Bronchial epithelial cell (primary cell): ENCODE data around the gene SELENOH. TPM values are rescaled to one million over a fixed set of nuclear protein-coding genes. Genes with fewer than 3 reads are reported as not detected.
A peak's percentile ranks its signal among the peaks of the same experiment; 100 is the strongest.

Experiments
- DNase-seq: peaks from one replicate; pipeline ENCODE4 v3.0.0-alpha.2; 2010; ENCODE audit warnings: low read depth
- FAIRE-seq: peaks from 2 replicates; lab custom pipeline; 2011; peaks lifted over from hg19 to GRCh38; lab: Jason Lieb, UNC
- H3K27me3 ChIP-seq: 2 replicates; pipeline ENCODE4 v1.5.1; 2011; ENCODE audit warnings: low read length; ENCODE audit not compliant: control insufficient read depth, insufficient read depth
- H3K36me3 ChIP-seq: 2 replicates; pipeline ENCODE4 v1.5.1; 2011; ENCODE audit warnings: low read length; ENCODE audit not compliant: control insufficient read depth, insufficient read depth
- H3K4me3 ChIP-seq: 2 replicates; pipeline ENCODE4 v1.5.1; 2011; ENCODE audit warnings: mild to moderate bottlenecking, low read depth, low read length, control low read depth
- CTCF ChIP-seq: IDR thresholded peaks from 2 replicates; pipeline ENCODE4 v1.5.1; 2011; ENCODE audit warnings: mild to moderate bottlenecking, moderate library complexity, low read length, control low read depth, inconsistent platforms; ENCODE audit not compliant: insufficient read depth, severe bottlenecking
- total RNA-seq: library from RNA; depleted of rRNA; stranded (reverse); fragments of >200 nt; gene quantifications from 2 replicates; pipeline ENCODE4 v1.2.1, GENCODE V29; 2014

SELENOH gene
- total RNA-seq, 1 donor from 2014 or later: 139 TPM

GRCh38 chr11:57764566-57764965, 23.3 kb downstream of the SELENOH start:
- FAIRE-seq: no peak
- DNase-seq: no peak
- TF ChIP-seq CTCF: no peak
- no peaks in the 10 kb centered on the region for H3K36me3 ChIP-seq
- peak overlapping the region; percentile 83 for H3K4me3 ChIP-seq
- no peaks in the 10 kb centered on the region for H3K27me3 ChIP-seq

DNA sequence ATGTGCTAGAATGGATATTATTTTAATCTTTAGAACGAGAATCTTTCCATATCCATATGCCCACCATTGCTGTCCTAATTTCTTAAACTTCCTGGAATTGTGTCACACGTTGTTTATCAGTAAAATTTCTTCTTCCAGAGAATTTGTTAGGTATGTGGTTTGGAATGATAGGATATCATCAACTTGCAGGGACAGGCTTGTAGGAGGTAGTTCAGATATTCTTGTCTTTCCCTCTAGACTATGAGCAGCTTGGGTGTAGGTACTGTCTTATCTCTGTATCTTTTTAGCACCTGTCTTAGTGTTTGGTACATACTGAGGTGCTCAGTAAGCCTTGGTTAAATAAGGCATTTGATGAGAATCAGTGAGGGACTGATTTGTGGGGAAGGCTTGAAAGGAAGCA, 23.7 kb downstream of the SELENOH start:
- H3K36me3 ChIP-seq: no peaks in the 10 kb centered on the region
- TF ChIP-seq CTCF: no peak
- FAIRE-seq: no peak
- H3K4me3 ChIP-seq: peak overlapping the region; percentile 83
- DNase-seq: no peak
- no peaks in the 10 kb centered on the region for H3K27me3 ChIP-seq

- DNase-seq (no peak), FAIRE-seq (no peak)
- peaks cover 4% of the 10 kb centered on the region for H3K36me3 ChIP-seq
- H3K4me3 ChIP-seq: no peak overlapping the region
- no peaks in the 10 kb centered on the region for H3K27me3 ChIP-seq
- no peak for TF ChIP-seq CTCF
Measured at GRCh38 chr11:57770793-57771192, 29.5 kb downstream of the SELENOH start.

GRCh38 chr11:57771365-57771764, 30.1 kb downstream of the SELENOH start:
- DNase-seq (no peak), FAIRE-seq (no peak)
- peaks cover 4% of the 10 kb centered on the region for H3K36me3 ChIP-seq
- H3K4me3 ChIP-seq: no peak overlapping the region
- no peaks in the 10 kb centered on the region for H3K27me3 ChIP-seq
- TF ChIP-seq CTCF: no peak

DNA sequence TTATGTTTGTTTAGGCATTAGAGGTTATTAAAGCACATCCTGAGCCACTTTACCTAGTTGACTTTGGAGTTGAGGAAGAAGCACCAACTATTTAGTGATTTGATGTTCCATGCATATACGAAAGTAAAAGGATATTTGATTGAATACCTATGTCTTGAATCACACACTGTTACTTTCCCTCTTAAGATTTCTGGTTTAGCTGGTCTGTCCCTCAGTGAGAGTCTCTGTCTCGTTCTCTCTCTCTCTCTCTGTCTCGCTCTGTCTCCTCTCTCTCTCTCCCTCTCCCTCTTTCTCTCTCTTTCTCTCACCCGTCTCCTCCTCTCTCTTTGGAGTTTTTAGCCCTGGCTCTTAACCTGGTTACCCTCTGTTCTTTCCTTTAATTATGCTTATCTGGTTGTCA, 31.3 kb downstream of the SELENOH start:
- no peak for FAIRE-seq
- H3K4me3 ChIP-seq: no peak overlapping the region

More for the DNA sequence above, 31.3 kb downstream of the SELENOH start:
- Histone ChIP-seq H3K36me3 (peaks cover 4% of the 10 kb centered on the region), H3K27me3 (no peaks in the 10 kb centered on the region)
- peak; percentile 76 for DNase-seq
- TF ChIP-seq CTCF: no peak
